Uterus (tissue), 2 donors: ENCODE data around the gene IL3.

Source experiments
- POLR2A ChIP-seq, 2 donors: fragments of 450-650 bp; IDR thresholded peaks; one replicate each; pipeline ENCODE4 v1.6.1; 2016; ENCODE audit warnings: antibody characterized with exemption in 2 of 2, mild to moderate bottlenecking in 1 of 2, moderate library complexity in 1 of 2
- TF ChIP-seq, protein P1 (sequence below), 4 experiments: fragments of 200-600 bp in 2 of 4; fragments of 450-650 bp in 2 of 4; sonication (generic) in 2 of 4; IDR thresholded peaks; one replicate each; pipeline ENCODE4 v1.5.1; 2016 to 2019; ENCODE audit warnings: antibody characterized with exemption in 4 of 4, mild to moderate bottlenecking in 2 of 4, moderate library complexity in 1 of 4

GRCh38 chr5:132069561-132069960 lies 9.1 kb downstream of the IL3 start:
- TF ChIP-seq, protein P1, sequence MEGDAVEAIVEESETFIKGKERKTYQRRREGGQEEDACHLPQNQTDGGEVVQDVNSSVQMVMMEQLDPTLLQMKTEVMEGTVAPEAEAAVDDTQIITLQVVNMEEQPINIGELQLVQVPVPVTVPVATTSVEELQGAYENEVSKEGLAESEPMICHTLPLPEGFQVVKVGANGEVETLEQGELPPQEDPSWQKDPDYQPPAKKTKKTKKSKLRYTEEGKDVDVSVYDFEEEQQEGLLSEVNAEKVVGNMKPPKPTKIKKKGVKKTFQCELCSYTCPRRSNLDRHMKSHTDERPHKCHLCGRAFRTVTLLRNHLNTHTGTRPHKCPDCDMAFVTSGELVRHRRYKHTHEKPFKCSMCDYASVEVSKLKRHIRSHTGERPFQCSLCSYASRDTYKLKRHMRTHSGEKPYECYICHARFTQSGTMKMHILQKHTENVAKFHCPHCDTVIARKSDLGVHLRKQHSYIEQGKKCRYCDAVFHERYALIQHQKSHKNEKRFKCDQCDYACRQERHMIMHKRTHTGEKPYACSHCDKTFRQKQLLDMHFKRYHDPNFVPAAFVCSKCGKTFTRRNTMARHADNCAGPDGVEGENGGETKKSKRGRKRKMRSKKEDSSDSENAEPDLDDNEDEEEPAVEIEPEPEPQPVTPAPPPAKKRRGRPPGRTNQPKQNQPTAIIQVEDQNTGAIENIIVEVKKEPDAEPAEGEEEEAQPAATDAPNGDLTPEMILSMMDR (IDR thresholded peaks at IDR 0.05): no peak
- no peak for TF ChIP-seq POLR2A (IDR thresholded peaks at IDR 0.05)
